H1 (cell line): ENCODE results near the gene DNAI1.

ENCODE experiments used
- CHD2 ChIP-seq: IDR thresholded peaks from 2 replicates; pipeline ENCODE4 v1.6.1; 2012; ENCODE audit warnings: low read length, improper control_type of control experiment
- CTCF ChIP-seq, 3 experiments: IDR thresholded peaks; 1 replicate in 2 of 3; 2 replicates in 1 of 3; pipeline versions ENCODE4 v1.5.1 to v1.6.1; 2011; ENCODE audit warnings: low read length in 3 of 3, mild to moderate bottlenecking in 3 of 3, inconsistent platforms in 2 of 3, low read depth in 1 of 3, moderate library complexity in 1 of 3; ENCODE audit not compliant: insufficient read depth in 1 of 3; ENCODE audit errors: control extremely low read depth in 1 of 3

- TF ChIP-seq CTCF (IDR thresholded peaks at IDR 0.05; ENCODE audit: control extremely low read depth in 1 of 3, insufficient read depth in 1 of 3, low read depth in 1 of 3, low read length in 3 of 3) (no peak), CHD2 (no peak)
Observed at GRCh38 chr9:34503406-34503805, 44.8 kb downstream of the DNAI1 start.
